ENCODE data around the gene SLC41A1.

SLC41A1 gene

DNA sequence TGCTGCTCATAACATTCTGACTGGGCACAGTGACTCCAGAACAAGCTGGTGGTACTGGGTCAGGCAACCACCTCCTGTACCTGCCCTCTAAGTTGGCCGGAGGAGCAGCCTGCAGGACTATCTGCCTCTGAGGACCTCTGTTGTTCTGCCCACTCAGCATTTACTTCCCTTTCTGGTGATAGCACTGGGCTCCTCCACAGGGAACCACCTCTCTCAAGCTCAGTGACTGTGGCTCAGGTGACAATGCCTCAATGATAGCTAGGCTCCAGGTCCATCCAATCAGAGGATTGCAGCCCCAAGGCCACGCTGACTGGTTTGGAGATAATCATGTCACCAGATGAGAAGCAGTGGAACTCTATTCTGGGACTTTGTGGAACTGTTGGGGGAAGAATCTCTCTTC lies 15.8 kb downstream of the SLC41A1 start:
- no peak for DNase-seq (ENCODE audit: extremely low read depth, low read depth)
- TF ChIP-seq, protein P1, sequence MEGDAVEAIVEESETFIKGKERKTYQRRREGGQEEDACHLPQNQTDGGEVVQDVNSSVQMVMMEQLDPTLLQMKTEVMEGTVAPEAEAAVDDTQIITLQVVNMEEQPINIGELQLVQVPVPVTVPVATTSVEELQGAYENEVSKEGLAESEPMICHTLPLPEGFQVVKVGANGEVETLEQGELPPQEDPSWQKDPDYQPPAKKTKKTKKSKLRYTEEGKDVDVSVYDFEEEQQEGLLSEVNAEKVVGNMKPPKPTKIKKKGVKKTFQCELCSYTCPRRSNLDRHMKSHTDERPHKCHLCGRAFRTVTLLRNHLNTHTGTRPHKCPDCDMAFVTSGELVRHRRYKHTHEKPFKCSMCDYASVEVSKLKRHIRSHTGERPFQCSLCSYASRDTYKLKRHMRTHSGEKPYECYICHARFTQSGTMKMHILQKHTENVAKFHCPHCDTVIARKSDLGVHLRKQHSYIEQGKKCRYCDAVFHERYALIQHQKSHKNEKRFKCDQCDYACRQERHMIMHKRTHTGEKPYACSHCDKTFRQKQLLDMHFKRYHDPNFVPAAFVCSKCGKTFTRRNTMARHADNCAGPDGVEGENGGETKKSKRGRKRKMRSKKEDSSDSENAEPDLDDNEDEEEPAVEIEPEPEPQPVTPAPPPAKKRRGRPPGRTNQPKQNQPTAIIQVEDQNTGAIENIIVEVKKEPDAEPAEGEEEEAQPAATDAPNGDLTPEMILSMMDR (IDR thresholded peaks at IDR 0.05; ENCODE audit: low read depth, low read length), result no peak

DNA sequence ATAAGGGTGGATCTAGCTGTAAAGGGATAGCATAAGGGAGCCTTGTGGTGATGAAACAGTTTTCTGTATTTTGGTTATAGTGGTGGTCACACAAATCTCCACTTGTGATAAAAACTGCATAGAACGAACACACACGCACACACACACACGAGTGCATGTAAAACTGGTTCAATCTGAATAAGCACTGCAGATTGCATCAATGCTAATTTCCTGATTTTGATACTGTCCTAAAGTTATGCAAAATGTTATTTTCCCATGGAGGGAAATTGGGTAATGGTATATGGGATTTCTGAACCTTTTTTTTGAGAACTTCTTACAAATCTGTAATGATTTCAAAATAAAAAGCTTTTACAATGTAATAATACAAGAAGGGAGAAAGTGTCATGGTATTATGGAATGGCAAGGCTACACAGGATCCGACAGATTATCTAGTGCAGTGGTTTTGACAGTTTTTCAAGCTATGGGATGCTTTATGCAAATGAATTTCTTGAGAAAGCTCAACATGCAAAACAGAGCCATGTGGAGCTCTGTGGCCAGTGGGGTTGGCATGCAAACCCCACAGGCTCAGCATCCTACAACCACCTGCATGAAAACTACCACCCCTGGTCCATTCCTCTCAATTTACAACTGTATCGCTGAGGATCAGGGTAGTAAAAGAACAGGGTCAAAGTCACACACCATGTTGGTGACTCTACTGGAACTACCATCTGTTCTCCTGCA lies 18.8 kb downstream of the SLC41A1 start:
- TF ChIP-seq, protein P1 (IDR thresholded peaks at IDR 0.05; ENCODE audit: low read depth, low read length), result no peak

DNA sequence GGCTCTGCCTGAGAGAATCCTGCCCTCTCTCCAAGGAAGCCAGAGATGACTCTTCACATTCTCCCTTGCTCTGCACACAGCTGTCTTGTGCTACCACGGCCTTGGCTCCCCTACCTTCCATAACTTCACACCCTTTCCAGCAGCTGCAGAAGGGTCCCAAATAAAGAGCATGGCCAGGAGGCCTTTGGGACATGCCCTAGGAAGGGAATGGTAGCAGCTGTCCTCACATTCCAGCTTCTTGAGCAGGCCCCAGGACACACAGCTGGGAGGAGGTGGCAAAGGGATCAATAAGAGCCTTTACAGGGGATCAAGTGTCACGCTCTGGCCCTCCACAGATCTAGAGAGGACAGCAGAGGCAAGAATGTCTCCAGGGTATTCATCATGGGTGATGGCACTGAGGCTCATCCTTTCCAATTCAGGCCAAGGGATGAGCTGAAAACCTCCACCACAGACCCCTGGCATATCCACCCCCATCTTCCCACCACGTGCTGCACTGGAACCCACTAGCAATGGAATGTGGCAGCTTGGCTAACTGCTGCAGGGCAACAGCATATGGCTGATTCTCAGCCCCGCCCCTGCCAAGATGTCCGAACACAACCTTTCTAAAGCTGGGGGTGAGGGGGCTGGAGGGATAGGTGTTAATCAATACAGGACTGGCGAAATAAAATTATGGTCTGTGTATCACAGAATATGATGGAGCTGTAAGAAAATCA lies 19.9 kb downstream of the SLC41A1 start:
- no peak for DNase-seq (ENCODE audit: extremely low read depth, low read depth)
- TF ChIP-seq, protein P1 (IDR thresholded peaks at IDR 0.05; ENCODE audit: low read depth, low read length), result no peak

More for the DNA sequence above, 18.8 kb downstream of the SLC41A1 start:
- DNase-seq (ENCODE audit: extremely low read depth, low read depth), result no peak

DNA sequence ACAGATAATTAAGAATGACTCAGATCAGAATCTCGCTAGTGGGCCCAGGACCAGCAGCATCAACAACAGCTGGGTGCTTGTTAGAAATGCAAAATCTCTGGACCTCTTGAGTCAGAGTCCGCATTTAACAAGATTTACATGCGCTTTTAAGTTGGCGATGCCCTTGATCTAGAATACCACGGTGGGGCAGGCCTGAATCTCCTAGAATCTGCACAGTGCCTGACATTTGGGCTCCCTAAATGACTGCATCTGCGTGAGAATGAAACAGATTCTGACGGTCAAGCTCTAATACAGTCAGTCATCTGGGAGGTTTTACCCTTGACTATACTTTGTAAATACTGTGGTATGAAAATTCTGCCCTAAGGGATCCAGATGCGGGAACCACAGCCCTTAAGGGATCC lies 20.5 kb downstream of the SLC41A1 start:
- no peak for DNase-seq (ENCODE audit: extremely low read depth, low read depth)
- TF ChIP-seq, protein P1 (IDR thresholded peaks at IDR 0.05; ENCODE audit: low read depth, low read length), result no peak

DNA sequence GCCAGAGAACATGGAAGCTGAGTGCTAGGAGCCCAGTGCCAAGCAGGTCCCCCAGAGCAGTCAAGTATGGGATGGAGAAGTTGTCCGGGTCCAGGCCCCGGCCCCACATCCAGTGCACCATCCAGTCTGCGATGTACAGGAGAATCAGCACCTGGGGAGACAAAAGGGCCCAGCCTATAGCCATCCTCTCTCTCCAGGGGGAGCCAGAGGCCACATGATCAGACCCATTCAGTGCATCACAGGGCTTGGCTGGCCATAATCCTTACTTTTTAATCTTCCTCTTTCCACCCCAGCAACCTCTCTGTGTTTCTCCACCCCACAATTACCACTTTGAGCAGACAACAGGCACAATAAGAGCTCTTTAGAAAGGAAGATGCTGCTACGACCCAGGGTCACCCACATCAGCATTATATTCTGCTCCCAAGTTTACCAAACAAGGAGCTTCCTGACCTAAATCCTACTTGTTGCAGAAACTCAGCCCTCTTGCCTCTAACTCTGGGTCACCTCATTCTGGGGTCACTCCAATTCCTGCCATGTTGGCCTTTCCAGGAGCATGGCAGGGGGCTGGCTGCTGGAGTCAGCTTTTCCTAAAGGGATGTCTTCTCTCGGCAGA lies 21.3 kb downstream of the SLC41A1 start:
- TF ChIP-seq, protein P1 (IDR thresholded peaks at IDR 0.05; ENCODE audit: low read depth, low read length), result peak; percentile 85

DNA sequence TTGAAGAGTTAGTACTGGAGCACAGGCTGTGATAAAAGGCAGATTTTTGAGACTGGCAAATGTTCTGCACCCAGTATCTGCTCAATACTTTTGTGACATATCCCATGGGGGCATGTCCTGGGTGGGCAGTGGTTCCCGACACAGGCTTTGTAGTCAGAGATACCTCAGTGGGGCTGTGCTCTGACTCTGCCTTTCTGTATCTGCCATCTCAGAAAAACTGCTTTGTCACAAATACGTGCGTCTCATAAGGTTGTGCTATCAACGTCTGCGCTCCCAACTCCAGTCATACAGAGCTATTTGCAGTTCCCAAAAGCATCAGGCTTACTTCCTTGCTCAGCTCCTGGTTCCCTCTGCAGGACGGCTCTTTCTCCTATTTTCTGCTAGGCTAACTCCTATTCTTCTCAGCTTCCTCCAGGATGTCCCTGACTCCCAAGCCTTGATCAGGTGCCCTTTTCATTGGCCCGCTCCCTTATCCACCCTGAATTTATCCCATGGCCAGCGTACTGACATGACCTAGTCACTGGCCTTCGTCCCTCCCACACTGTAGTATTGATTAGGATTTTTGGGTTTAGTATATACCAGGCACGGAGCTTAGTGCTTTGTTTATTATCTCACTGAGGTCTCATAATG lies 25.6 kb downstream of the SLC41A1 start:
- TF ChIP-seq, protein P1 (IDR thresholded peaks at IDR 0.05; ENCODE audit: low read depth, low read length), result no peak
- no peak for DNase-seq (ENCODE audit: extremely low read depth, low read depth)

More for the DNA sequence above, 21.3 kb downstream of the SLC41A1 start:
- no peak for DNase-seq (ENCODE audit: extremely low read depth, low read depth)

Data from AG09319 (cell line).